ENCODE data around the gene FYB1.

Gene FYB1

DNA sequence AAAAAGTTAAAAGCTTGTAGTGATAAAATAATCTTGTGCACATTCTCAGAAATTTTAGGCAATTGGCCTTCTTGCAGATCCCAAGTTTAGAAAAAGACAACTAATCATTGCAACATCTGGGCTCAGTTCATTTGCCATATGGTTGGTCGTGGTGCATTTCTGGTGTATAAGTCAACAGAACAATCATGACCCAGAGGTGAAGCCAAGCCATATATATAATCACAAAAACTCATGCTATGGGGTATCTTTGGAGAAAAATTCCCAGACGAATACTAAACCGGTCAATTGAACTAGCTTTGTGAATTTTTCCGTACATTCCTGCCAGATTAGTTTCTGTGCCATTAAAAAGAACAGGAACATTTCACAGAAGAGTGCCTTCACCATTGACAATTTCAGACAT, 50.3 kb downstream of the FYB1 start:
- Histone ChIP-seq H3K36me3 (peaks cover 0 to 78% (median 0%) of the 10 kb centered on the region in 11 experiments; a peak in 5 of 22 replicates), H3K4me3 (no peak overlapping the region), H3K27me3 (no peaks in the 10 kb centered on the region), H3K4me2 (no peak overlapping the region), H3K9me3 (replicated peaks in 1 of 11) (peaks cover 0 to 17% (median 11%) of the 10 kb centered on the region in 11 experiments; a peak in 14 of 22 replicates), H3K27ac (no peak overlapping the region), H3K9ac (no peak overlapping the region), H3K4me1 (peaks cover 4 to 35% (median 7%) of the 10 kb centered on the region in 10 experiments; a peak in 17 of 20 replicates), H4K20me1 (peaks cover 0 to 86% (median 0%) of the 10 kb centered on the region in 11 experiments; a peak in 3 of 22 replicates)
- TF ChIP-seq Cebpa-rat (IDR thresholded peaks at IDR 0.05) = no peak

DNA sequence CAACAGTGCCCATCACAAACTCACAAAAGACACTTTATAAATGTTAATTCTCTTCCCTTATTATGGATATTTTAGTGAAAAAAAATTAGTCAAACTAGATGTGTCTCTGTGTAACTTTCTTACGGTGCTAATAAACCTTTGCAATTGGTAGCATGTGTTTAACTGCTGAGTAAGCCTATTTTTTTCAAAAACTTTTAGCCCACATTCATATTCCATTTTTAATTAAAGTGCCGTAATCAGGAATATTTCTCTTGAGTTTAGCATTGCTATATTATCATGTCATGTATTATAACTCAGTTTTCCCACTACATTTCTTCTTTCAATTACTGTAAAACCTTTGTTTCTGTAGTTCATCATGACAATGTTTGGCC, 51.4 kb downstream of the FYB1 start:
- peaks cover 0 to 70% (median 0%) of the 10 kb centered on the region in 11 experiments; a peak in 5 of 22 replicates for H3K36me3 ChIP-seq
- peaks cover 0 to 97% (median 0%) of the 10 kb centered on the region in 11 experiments; a peak in 3 of 22 replicates for H4K20me1 ChIP-seq
- no peak for TF ChIP-seq Cebpa-rat (IDR thresholded peaks at IDR 0.05)
- peaks cover 0 to 9% (median 6%) of the 10 kb centered on the region in 11 experiments; a peak in 14 of 22 replicates for H3K9me3 ChIP-seq (replicated peaks in 1 of 11)
- H3K9ac ChIP-seq = no peak overlapping the region
- H3K27ac ChIP-seq = no peak overlapping the region
- peaks cover 6 to 40% (median 11%) of the 10 kb centered on the region in 10 experiments; a peak in 17 of 20 replicates for H3K4me1 ChIP-seq
- peak overlapping the region in 2 of 11 experiments; percentile 13 to 14; a peak in 2 of 22 replicates for H3K4me2 ChIP-seq
- H3K4me3 ChIP-seq = no peak overlapping the region
- H3K27me3 ChIP-seq = no peaks in the 10 kb centered on the region

DNA sequence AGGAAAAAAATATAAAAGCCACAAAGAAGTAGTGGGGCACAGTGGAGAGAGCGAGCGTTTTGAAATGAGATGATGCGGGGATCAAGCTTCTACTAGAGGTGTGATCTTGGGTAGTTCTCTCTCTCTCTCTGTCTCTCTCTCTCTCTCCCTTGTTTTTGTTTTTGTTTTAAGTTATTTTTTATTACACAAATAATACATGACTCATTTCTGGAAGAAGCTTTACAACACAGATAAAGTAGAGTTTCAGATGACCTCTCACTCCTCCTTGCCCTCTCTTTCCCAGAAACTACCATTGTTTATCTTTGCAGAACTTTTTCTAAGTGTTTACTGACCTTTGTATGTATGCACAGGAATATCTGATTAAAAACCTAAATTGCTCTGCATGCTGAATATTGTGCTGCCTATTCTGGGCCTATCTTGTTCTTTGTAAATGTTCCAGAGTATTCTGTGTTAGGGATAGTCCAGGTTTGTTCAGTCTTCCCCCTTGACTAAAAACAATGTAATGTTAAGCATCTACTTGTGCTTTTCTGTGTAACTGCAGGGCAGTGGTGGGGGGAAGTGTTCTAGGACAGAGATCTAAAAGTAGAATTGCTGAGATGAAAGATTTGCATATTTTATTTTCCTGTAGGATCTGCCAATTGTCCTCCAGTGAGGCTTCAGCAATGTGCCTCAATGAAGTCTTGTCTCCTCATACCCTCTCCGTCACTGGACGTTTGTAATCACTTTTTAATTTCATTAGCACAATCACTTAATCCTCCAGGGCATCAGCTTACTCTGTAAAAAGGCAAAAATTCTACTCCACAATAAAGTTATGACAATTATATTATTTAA, 52.0 kb downstream of the FYB1 start:
- H3K9me3 ChIP-seq (replicated peaks in 1 of 11) = peaks cover 0 to 3% (median under 1%) of the 10 kb centered on the region in 11 experiments; a peak in 5 of 22 replicates
- no peak overlapping the region for H3K4me3 ChIP-seq
- H3K4me2 ChIP-seq = peak overlapping the region in 2 of 11 experiments; percentile 13 to 14; a peak in 2 of 22 replicates
- no peak overlapping the region for H3K9ac ChIP-seq
- peaks cover 0 to 100% (median 0%) of the 10 kb centered on the region in 11 experiments; a peak in 3 of 22 replicates for H4K20me1 ChIP-seq
- no peaks in the 10 kb centered on the region for H3K27me3 ChIP-seq
- peaks cover 0 to 66% (median 0%) of the 10 kb centered on the region in 11 experiments; a peak in 4 of 22 replicates for H3K36me3 ChIP-seq
- H3K27ac ChIP-seq = no peak overlapping the region
- TF ChIP-seq Cebpa-rat (IDR thresholded peaks at IDR 0.05) = no peak
- peaks cover 6 to 40% (median 11%) of the 10 kb centered on the region in 10 experiments; a peak in 17 of 20 replicates for H3K4me1 ChIP-seq

DNA sequence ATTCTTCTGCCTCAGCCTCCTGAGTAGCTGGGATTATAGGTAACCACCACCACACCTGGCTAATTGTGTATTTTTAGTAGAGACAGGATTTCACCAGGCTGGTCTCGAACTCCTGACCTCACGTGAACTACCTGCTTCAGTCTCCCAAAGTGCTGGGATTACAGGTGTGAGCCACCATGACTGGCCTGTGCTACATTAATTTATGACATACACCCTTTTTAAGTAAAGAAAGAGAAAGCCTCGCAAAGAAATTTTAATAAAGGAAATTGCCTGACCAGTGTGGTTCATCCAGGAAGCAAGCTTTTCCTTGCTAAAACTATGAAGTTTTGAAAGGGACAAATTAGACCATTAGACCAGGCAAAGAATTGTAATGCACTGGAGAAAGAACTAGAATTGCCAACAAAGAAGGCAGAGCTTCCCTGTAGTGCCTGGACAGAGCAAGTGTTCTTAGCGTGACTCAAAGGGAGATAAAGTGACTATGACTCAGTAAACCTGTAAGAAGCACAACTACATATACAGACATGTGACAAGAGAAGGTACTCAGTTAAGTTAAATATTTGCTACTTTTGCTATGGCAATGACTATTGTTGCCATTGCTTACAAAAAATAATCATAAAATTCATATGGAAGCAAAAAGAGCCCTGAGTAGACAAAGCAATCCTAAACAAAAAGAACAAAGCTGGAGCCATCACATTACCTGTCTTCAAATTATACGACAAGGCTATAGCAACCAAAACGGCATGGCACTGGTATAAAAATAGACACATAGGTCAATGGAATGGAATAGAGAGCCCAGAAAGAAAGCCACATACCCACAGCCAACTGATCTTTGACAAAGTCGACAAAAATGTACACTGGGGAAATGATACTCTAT, 54.6 kb downstream of the FYB1 start:
- Histone ChIP-seq H3K27me3 (no peaks in the 10 kb centered on the region), H3K4me3 (no peak overlapping the region), H3K27ac (no peak overlapping the region), H3K9ac (no peak overlapping the region), H3K36me3 (peaks cover 0 to 56% (median 0%) of the 10 kb centered on the region in 11 experiments; a peak in 4 of 22 replicates), H3K4me1 (peaks cover 6 to 60% (median 11%) of the 10 kb centered on the region in 10 experiments; a peak in 17 of 20 replicates), H4K20me1 (peaks cover 0 to 100% (median 0%) of the 10 kb centered on the region in 11 experiments; a peak in 3 of 22 replicates), H3K4me2 (peak overlapping the region in 9 of 11 experiments; percentile 5 to 66 (median 24); a peak in 11 of 22 replicates), H3K9me3 (replicated peaks in 1 of 11) (no peaks in the 10 kb centered on the region)
- no peak for TF ChIP-seq Cebpa-rat (IDR thresholded peaks at IDR 0.05)

DNA sequence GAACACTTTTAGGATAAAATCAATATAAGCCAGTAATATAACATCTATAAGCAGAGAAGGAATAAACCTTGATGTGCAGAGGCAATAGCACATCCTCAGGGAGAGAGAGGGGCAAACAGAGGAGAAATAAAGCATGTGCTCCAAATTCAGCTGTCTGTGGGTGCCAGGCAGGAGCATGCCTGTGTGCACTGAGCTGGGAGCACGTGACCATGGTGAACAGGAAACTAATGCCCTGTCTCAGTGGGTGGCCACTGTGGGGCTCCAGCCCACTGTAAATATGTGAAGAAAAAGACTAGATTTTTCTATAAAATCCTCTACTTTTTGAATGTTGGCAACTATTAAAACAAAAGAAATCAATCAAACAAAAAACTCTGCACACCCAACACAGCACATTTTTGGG, 55.3 kb downstream of the FYB1 start:
- 0 out of 22 replicates have a peak overlapping the region, but pooled peaks of 1 of the 11 experiments have one; percentile 29 for H3K9ac ChIP-seq
- no peak overlapping the region for H3K4me3 ChIP-seq
- peaks cover 6 to 68% (median 11%) of the 10 kb centered on the region in 10 experiments; a peak in 17 of 20 replicates for H3K4me1 ChIP-seq
- H3K9me3 ChIP-seq (replicated peaks in 1 of 11) = no peaks in the 10 kb centered on the region
- H3K27ac ChIP-seq = no peak overlapping the region
- H3K4me2 ChIP-seq = peak overlapping the region in 9 of 11 experiments; percentile 5 to 66 (median 24); a peak in 8 of 22 replicates
- no peak for TF ChIP-seq Cebpa-rat (IDR thresholded peaks at IDR 0.05)
- H4K20me1 ChIP-seq = peaks cover 0 to 100% (median 0%) of the 10 kb centered on the region in 11 experiments; a peak in 3 of 22 replicates
- H3K27me3 ChIP-seq = no peaks in the 10 kb centered on the region
- H3K36me3 ChIP-seq = peaks cover 0 to 52% (median 0%) of the 10 kb centered on the region in 11 experiments; a peak in 3 of 22 replicates

DNA sequence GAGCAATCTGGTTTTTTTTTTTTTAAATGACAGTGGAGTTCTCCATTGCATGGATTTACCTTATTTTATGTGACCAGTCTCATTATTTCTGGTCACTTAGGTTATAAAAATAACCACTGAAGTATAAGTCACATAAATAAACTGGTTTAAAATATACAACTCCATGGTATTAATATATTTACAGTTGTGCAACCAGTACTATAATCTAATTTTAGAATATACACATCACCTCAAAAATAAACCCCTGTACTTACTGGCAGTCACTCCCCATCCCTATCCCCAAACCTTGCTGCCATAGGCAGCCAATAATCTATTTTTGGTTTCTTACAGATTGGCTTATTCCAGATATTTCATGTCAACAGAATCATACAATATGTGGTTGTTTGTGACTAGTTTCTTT, 57.8 kb downstream of the FYB1 start:
- no peak for TF ChIP-seq Cebpa-rat (IDR thresholded peaks at IDR 0.05)
- no peak overlapping the region for H3K4me3 ChIP-seq
- no peaks in the 10 kb centered on the region for H3K9me3 ChIP-seq (replicated peaks in 1 of 11)
- no peaks in the 10 kb centered on the region for H3K27me3 ChIP-seq
- peaks cover 6 to 73% (median 11%) of the 10 kb centered on the region in 10 experiments; a peak in 17 of 20 replicates for H3K4me1 ChIP-seq
- no peak overlapping the region for H3K9ac ChIP-seq
- H3K36me3 ChIP-seq = peaks cover 0 to 46% (median 0%) of the 10 kb centered on the region in 11 experiments; a peak in 3 of 22 replicates
- peak overlapping the region in 1 of 11 experiments; percentile 16; a peak in 1 of 22 replicates for H3K4me2 ChIP-seq
- H3K27ac ChIP-seq = no peak overlapping the region
- peaks cover 0 to 100% (median 0%) of the 10 kb centered on the region in 11 experiments; a peak in 3 of 22 replicates for H4K20me1 ChIP-seq

DNA sequence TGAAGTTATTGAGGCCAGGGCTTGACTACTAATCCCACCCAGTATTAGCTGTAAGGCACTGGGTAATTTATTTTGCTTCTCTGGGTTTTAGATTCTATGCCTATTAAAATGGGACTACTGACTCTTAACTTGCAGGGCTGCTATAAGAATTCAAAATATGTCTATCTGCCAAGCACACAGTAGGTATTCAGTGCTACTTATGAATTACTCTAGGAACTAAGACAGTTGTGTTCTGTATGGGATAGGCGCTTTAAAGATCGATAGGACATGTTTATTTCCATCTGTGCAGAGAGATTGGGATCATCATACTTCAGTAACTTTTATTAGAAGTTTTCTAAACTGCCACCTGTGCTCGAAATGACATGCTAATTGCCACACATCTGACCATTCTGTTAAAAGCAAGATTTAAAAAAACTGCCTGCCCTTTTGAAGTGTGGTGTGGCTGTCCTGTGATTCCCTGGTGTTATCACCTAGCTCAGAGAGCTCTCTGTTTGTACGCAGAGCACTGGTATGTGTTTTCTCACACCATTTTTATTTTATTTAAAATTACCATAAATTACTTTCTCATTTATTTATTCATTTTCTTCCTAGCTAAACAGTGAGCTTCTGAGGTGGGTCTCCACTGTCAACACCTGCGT, 58.7 kb downstream of the FYB1 start:
- H3K27me3 ChIP-seq = no peaks in the 10 kb centered on the region
- H4K20me1 ChIP-seq = peaks cover 0 to 100% (median 0%) of the 10 kb centered on the region in 11 experiments; a peak in 3 of 22 replicates
- no peak for TF ChIP-seq Cebpa-rat (IDR thresholded peaks at IDR 0.05)
- 0 out of 22 replicates have a peak overlapping the region, but pooled peaks of 1 of the 11 experiments have one; percentile 11 for H3K27ac ChIP-seq
- H3K4me3 ChIP-seq = no peak overlapping the region
- H3K9ac ChIP-seq = no peak overlapping the region
- H3K9me3 ChIP-seq (replicated peaks in 1 of 11) = no peaks in the 10 kb centered on the region
- H3K4me1 ChIP-seq = peaks cover 6 to 81% (median 11%) of the 10 kb centered on the region in 10 experiments; a peak in 17 of 20 replicates
- peak overlapping the region in 2 of 11 experiments; percentile 57 to 81; a peak in 4 of 22 replicates for H3K4me2 ChIP-seq
- H3K36me3 ChIP-seq = peaks cover 0 to 43% (median 0%) of the 10 kb centered on the region in 11 experiments; a peak in 2 of 22 replicates

Data from BLaER1 treated with 17β-estradiol and CSF1 and Interleukin-3, amounts not matched to agents 10 nM and 100 nM (cell line).